Vagina (tissue), 2 donors: ENCODE results near the gene GJB4.

Experiments used
- POLR2A ChIP-seq, 2 donors: fragments of 450-650 bp; IDR thresholded peaks; one replicate each; pipeline ENCODE4 v1.6.1; 2017; ENCODE audit warnings: antibody characterized with exemption in 2 of 2, mild to moderate bottlenecking in 2 of 2, moderate library complexity in 2 of 2
- POLR2AphosphoS5 ChIP-seq, 2 donors: sonication (generic); formaldehyde crosslinking; IDR thresholded peaks; one replicate each; pipeline ENCODE4 v1.9.0; 2017; ENCODE audit warnings: antibody characterized with exemption in 2 of 2, mild to moderate bottlenecking in 2 of 2, low read depth in 1 of 2; ENCODE audit not compliant: insufficient read depth in 1 of 2
- TF ChIP-seq, protein P1 (sequence below), 3 experiments: fragments of 450-650 bp in 2 of 3; fragments of 200-600 bp in 1 of 3; sonication (generic) in 1 of 3; IDR thresholded peaks; one replicate each; pipeline ENCODE4 v1.5.1; 2017 to 2019; ENCODE audit warnings: antibody characterized with exemption in 3 of 3, mild to moderate bottlenecking in 2 of 3, moderate library complexity in 2 of 3

DNA sequence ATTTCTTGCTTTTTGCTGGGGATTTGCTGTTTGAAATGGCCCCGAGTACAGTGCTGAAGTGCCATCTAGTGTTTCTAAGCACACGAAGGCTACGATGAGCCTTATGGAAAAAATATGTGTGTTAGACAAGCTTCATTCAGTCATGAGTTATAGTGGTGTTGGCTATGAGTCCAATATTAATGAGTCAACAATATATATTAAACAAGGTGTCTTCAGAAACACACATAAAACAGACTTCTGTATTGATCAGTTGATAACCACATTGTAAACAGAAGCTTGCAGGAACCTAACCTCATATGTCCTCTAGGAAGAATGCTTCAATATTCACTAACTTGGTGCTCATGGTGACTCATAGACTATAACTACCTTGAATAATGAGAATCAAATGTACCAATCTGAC, 6.4 kb upstream of the GJB4 start:
- TF ChIP-seq, protein P1, sequence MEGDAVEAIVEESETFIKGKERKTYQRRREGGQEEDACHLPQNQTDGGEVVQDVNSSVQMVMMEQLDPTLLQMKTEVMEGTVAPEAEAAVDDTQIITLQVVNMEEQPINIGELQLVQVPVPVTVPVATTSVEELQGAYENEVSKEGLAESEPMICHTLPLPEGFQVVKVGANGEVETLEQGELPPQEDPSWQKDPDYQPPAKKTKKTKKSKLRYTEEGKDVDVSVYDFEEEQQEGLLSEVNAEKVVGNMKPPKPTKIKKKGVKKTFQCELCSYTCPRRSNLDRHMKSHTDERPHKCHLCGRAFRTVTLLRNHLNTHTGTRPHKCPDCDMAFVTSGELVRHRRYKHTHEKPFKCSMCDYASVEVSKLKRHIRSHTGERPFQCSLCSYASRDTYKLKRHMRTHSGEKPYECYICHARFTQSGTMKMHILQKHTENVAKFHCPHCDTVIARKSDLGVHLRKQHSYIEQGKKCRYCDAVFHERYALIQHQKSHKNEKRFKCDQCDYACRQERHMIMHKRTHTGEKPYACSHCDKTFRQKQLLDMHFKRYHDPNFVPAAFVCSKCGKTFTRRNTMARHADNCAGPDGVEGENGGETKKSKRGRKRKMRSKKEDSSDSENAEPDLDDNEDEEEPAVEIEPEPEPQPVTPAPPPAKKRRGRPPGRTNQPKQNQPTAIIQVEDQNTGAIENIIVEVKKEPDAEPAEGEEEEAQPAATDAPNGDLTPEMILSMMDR (IDR thresholded peaks at IDR 0.05): no peak
- TF ChIP-seq POLR2A (IDR thresholded peaks at IDR 0.05) (no peak), POLR2AphosphoS5 (IDR thresholded peaks at IDR 0.05; ENCODE audit: insufficient read depth in 1 of 2, low read depth in 1 of 2) (no peak)
